ENCODE measurements around the gene ATP10A. TPM values are rescaled to one million over a fixed set of nuclear protein-coding genes. Genes with fewer than 3 reads are reported as not detected.

Gene ATP10A
- polyA plus RNA-seq, 3 donors: 0.71 to 3.9 (median 0.92) TPM

DNA sequence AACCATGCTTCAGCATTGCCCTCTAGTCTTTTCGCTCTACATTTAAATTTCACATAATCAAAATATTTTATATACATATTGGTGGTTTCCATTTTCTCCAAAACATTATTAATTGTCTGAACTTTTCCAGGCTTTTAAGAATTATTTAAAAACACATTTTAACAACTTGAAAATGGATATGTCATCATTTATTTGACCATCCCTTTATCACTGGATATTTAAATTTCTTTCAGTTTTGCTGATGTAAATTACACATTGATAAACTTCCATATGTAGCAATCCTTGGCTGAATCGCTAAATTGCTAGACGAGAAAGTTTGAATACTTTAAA lies 146.0 kb downstream of the ATP10A start:
- Mint-ChIP-seq H3K27ac (no peak overlapping the region), H3K27me3 (ENCODE audit: low read depth in 3 of 3) (peaks cover 0 to 9% (median 1%) of the 10 kb centered on the region in 3 donors), H3K4me3 (no peak overlapping the region), H3K9me3 (no peaks in the 10 kb centered on the region), H3K36me3 (peaks cover 13 to 15% of the 10 kb centered on the region in 2 donors), H3K4me1 (peaks cover 4% of the 10 kb centered on the region)
- Histone ChIP-seq H3K4me1 (ENCODE audit: control insufficient read depth in 1 of 2, insufficient read depth in 2 of 2, low read length in 2 of 2) (no peaks in the 10 kb centered on the region), H4K20me1 (ENCODE audit: insufficient read depth, low read length) (no peaks in the 10 kb centered on the region), H3K79me2 (ENCODE audit: insufficient read depth, low read length) (no peaks in the 10 kb centered on the region), H3K9me3 (replicated peaks in 1 of 2; ENCODE audit: control insufficient read depth in 1 of 2, insufficient read depth in 1 of 2, low read length in 2 of 2) (no peaks in the 10 kb centered on the region), H2AFZ (ENCODE audit: insufficient read depth, low read depth, low read length, poor library complexity, severe bottlenecking) (no peak overlapping the region), H3K9ac (ENCODE audit: insufficient read depth, low read length, poor library complexity, severe bottlenecking) (no peak overlapping the region), H3K4me3 (replicated peaks in 1 of 3; ENCODE audit: low read depth in 2 of 3, low read length in 3 of 3) (no peak overlapping the region), H3K36me3 (replicated peaks in 1 of 2; ENCODE audit: control insufficient read depth in 1 of 2, insufficient read depth in 2 of 2, low read length in 2 of 2) (peaks cover 0 to 8% of the 10 kb centered on the region in 2 donors), H3K27me3 (ENCODE audit: control insufficient read depth in 2 of 2, insufficient read depth in 2 of 2, low read length in 2 of 2) (no peaks in the 10 kb centered on the region), H3K4me2 (replicated peaks; ENCODE audit: extremely low read depth, low read length, poor library complexity, severe bottlenecking) (no peak overlapping the region), H3K27ac (ENCODE audit: low read depth in 1 of 2, low read length in 2 of 2) (no peak overlapping the region)
- intact Hi-C loops (cut with micrococcal nuclease): no loop called here
- WGBS (ENCODE audit: insufficient coverage): 88% methylated on average over 2 of the region's 3 CpGs
- no peak for TF ChIP-seq CTCF (IDR thresholded peaks at IDR 0.05)
- DNase-seq: no peak

GRCh38 chr15:25716414-25717126 lies 146.6 kb downstream of the ATP10A start:
- peaks cover 4% of the 10 kb centered on the region for H3K4me1 Mint-ChIP-seq
- Histone ChIP-seq H3K79me2 (ENCODE audit: insufficient read depth, low read length) (no peaks in the 10 kb centered on the region), H3K9me3 (replicated peaks in 1 of 2; ENCODE audit: control insufficient read depth in 1 of 2, insufficient read depth in 1 of 2, low read length in 2 of 2) (no peaks in the 10 kb centered on the region), H3K4me3 (replicated peaks in 1 of 3; ENCODE audit: low read depth in 2 of 3, low read length in 3 of 3) (no peak overlapping the region), H3K27me3 (ENCODE audit: control insufficient read depth in 2 of 2, insufficient read depth in 2 of 2, low read length in 2 of 2) (no peaks in the 10 kb centered on the region), H2AFZ (ENCODE audit: insufficient read depth, low read depth, low read length, poor library complexity, severe bottlenecking) (no peak overlapping the region), H4K20me1 (ENCODE audit: insufficient read depth, low read length) (no peaks in the 10 kb centered on the region), H3K4me1 (ENCODE audit: control insufficient read depth in 1 of 2, insufficient read depth in 2 of 2, low read length in 2 of 2) (no peaks in the 10 kb centered on the region), H3K27ac (ENCODE audit: low read depth in 1 of 2, low read length in 2 of 2) (no peak overlapping the region), H3K36me3 (replicated peaks in 1 of 2; ENCODE audit: control insufficient read depth in 1 of 2, insufficient read depth in 2 of 2, low read length in 2 of 2) (peaks cover 0 to 3% of the 10 kb centered on the region in 2 donors), H3K4me2 (replicated peaks; ENCODE audit: extremely low read depth, low read length, poor library complexity, severe bottlenecking) (no peak overlapping the region), H3K9ac (ENCODE audit: insufficient read depth, low read length, poor library complexity, severe bottlenecking) (no peak overlapping the region)
- WGBS (ENCODE audit: insufficient coverage): 91% methylated on average over 12 of the region's 21 CpGs
- H3K27ac Mint-ChIP-seq: no peak overlapping the region
- no peak for DNase-seq
- no peak for TF ChIP-seq CTCF (IDR thresholded peaks at IDR 0.05)
- H3K36me3 Mint-ChIP-seq: peaks cover 13 to 16% of the 10 kb centered on the region in 2 donors
- intact Hi-C loops (cut with micrococcal nuclease): no loop called here
- no peaks in the 10 kb centered on the region for H3K9me3 Mint-ChIP-seq
- H3K27me3 Mint-ChIP-seq (ENCODE audit: low read depth in 3 of 3): peaks cover 0 to 9% (median 1%) of the 10 kb centered on the region in 3 donors
- H3K4me3 Mint-ChIP-seq: no peak overlapping the region

All from CD14-positive monocyte (primary cell).